CD4-positive, alpha-beta T cell treated with Interleukin-6 at 100 ng/mL for 8 hours (primary cell): Measurements from ENCODE around the gene BNC2.
"Not testable (repeated sequence)": the region's sequence is repeated elsewhere in the genome, so short reads cannot be mapped to it uniquely, and the experiment has no call there.

Experiments
- DNase-seq: peaks from one replicate; pipeline ENCODE4 v3.0.0-alpha.2; 2020; ENCODE audit warnings: mixed read lengths, low spot score

Gene BNC2

DNA sequence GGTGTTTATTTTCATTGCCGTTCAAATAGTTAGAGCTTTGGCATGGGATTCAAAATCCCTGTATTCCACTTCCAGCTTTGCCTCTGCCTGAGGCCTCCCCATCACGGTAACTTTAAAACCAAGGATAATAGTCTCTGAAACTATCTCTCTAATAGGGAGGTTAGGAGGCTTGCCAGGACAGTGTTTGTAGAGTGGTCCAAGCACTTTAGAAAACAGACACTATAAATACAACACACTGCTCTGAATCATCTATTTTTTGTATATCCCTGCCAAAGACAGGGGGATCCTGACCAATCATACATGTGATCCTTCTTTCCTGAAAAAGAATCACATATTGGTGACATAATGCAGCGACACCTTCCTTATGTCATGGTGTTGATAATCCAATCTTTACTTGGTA, 326.8 kb downstream of the BNC2 start:
- DNase-seq, result no peak

DNA sequence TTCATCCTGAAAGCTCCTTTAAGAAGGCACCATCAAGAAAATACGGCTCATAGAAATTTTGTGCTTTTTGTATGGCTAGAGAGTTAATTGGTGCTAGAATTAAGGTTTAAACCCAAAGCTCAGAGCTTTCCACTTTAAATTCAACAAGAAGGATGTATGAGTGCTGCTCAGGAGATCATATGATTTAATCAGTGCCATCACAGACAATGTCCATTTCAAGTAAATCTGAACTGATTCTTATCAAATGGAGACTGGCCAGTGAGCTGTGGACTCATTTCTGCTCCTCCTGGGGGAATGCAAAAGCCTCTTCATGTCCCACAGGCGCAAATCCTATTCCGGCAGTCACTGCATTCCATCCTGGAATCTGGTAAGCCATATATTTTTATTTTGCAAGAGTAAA, 327.2 kb downstream of the BNC2 start:
- DNase-seq, result no peak

DNA sequence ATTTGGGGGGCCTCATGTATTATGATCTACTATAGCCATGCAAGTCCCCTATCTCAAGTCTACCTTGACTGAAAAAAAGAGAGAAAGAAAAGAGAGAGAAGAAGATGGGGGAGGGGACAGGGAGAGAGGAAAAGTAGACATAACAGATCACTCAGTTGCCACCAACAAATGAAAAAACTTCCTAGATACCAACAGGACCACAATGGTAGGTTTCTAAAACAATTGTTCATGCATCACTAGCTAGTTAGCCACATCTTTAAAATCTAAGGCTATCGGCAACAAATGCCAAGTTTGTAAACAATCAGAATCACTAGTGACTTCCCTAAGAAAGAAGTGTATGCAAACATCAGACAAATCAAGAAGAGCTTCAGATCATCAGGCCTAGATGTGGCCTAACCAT, 328.2 kb downstream of the BNC2 start:
- DNase-seq, result no peak

DNA sequence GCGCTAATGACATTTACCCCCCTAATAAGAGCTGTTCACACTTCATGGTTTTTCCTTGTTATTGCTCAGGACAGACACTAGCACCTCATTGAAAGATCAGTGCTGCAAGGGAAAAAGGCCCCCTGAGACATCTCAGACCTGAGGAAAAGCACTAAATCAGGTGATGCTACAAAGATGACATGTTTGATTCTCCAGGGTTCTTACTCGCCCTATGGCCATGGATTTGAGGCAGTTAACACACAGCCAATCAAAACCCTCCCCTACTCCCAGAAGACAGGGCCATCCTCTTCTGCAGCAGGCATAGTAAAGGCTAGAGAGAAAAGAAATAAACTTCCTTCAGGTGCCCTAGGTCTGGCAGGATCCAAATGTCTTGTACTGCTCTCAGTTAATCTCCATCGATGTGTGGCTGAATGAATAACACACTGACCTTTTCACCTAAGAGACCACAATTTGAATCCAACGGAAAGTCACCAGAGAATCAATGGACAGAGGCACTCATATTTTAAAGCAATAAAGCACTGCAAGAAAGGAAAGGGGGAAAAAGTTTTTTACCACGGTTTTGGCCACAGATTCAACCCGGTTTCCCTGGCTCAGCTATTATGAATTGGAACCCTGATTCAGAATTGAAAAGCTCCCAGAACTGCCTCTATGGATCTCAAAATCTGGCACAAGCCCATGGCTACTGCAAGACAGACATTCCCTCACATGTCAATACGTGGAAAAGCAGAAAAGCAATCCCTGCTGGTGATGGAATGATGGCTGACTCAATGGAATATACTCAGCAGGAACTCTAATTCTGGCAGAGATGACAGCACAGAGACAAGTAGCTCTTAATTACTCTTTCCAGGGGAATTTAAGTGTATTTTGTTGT, 329.5 kb downstream of the BNC2 start:
- no peak for DNase-seq

DNA sequence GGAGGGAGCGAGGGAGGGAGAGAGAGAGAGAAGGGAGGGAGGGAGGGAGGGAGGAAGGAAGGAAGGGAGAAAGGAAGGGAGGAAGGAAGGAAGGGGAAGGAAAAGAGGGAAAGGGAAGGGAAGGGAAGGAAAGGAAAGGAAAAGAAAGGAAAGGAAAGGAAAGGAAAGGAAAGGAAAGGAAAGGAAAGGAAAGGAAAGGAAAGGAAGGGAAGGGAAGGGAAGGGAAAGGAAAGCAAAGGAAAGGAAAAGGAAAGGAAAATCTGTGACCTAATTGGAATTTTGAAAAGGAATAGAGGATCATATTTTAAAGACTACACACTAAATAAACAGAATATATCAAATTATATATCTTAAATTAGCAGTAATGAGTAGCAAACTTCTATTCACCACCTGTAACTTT, 330.8 kb downstream of the BNC2 start:
- DNase-seq, result not testable (repeated sequence)

DNA sequence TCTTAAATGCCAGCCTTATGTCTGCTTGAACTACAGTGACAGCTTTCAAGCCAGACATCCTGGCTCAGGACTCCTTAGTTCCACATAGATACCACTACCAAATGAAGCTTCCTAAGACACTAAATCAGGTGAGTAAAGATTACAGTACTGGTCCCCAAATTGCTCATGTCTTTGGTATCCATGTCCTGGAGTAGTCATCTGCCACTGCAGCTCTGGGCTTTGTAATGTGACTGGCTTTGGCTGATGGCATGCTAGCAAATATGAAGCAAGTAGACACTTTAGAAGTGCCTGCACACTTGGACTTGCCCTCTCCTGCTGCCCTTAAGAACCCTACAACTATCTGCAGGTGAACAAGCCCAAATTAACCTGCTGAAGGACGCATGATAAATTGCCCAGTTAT, 334.9 kb downstream of the BNC2 start:
- DNase-seq, result no peak

DNA sequence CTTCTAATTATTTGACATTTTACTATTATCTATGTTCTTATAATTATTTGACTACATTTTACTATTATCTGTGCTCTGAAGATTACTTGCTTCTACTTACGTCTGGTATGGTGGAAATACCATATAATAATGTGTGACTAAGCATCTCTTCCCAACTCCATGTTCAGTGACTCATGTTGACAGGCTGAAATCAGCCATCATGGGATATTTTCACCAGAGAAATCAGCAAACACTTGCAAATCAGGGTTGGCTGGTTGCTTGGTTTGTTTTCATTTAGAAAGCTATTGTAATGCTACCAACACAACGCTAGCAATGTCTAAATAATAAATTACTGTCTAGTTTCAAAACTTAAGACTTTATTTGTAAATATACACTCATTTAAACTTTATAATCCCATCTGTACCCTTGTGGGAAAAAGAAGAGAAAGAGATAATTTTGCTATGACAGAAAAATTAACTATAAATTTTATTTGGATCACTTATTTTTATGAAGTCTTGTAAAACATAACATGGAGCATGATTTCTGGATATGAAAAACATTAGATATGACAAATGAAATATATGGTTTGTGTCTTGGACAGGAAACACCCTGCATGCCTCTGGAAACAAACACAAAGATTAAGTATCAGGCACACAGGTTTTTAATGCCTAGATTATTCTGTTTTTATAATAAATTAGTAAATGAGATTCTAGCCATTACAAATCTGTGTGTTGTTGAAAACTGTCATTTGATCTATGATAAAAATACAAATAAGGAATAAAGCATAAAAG, 337.6 kb downstream of the BNC2 start:
- DNase-seq, result no peak

DNA sequence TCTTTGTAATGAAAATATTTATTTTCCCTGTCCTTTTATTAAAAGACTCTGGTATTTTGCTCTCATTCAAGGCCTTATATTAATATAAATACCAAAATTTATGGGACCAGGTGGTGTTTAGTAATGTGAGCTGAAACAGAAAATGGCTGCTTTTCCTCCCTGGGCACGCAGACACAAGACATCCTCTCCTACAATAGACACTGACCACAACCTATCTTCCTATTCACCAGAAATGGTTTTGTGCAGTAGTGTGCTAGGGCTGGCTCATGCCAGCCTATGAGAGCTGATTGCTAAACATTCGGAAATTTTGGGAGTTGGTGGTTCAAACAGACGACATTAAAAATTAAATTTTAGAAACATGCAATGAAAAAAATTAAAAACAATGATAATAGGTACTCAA, 338.2 kb downstream of the BNC2 start:
- no peak for DNase-seq

DNA sequence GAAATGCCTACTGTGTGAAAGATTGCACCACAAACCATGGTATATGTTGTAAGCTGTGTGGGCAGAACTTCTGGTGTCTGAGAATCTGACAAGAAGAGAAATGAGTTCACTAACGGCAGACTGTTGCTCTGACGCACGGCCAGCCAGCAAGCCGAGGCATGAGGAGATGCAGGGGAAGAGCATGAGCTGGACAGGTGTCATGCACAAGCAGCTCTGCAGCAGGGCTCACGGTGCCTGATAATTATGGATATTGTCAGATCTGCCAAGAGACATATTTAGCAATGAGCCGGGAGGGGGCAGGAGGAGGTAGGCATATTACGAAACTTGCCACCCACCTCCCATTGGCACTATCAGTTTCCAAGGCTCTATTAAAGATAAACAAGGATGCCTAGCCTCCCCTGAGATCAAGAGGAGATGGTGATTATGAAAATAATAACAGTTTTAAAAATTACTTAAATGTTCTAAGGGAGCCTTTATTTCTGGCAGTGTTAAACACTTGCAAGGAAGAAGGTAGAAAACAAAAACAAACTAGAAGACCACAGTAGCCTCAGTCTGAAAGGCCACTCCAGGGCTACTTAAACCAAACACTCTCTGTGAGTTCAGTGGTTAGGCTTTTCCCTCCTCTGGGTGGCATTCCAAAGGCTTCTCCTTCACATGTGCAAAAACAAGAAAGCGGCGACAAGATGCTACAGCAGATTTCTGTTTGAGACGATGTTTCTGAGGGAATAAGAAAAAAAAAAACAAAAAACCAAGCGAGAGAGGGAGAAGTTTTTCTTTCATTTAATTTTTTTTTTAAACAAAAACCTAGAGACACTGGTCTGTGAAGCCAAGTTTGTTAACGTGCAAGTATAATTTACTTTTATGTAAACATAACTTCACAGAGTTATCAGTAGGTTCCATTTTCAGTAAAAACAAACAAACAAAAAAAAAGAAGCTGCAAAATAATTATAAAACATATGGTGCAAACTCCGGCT, 339.5 kb downstream of the BNC2 start:
- no peak for DNase-seq

DNA sequence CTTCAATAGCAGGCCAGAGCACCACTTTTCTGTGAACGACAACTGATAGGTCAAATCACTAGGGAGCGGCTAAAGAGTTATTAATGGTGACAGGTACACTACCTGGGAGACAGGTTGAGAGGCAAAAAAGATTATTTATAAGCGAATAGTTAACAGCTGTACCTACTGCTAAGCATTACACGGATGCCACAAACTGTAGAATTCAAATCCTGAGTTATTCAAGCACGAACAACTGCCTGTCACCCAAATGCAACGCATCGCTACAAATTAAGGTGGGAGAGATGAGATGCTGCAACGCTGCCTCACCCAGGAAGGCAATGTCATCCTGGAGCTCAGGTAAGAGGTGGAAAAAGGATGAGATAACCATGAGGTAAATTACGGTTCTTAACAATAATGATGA, 342.9 kb downstream of the BNC2 start:
- no peak for DNase-seq

DNA sequence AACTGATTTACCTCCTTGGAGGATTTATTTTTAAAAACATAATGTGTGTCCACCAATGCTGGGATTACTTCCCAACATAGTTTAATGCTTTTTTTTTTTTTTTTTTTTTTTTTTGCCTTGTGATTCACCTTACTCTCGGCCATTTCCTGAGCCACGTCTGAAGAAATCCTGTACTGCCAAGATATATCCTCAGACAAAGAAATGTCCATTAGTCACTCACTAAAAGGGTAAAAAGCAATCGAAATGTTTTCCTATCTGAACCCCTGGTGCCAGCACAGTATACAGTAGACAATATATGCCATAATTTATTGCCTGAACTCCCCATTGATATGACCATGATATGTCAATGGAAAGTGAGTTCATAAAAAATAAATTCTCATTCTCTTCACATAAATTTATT, 344.1 kb downstream of the BNC2 start:
- DNase-seq, result no peak

DNA sequence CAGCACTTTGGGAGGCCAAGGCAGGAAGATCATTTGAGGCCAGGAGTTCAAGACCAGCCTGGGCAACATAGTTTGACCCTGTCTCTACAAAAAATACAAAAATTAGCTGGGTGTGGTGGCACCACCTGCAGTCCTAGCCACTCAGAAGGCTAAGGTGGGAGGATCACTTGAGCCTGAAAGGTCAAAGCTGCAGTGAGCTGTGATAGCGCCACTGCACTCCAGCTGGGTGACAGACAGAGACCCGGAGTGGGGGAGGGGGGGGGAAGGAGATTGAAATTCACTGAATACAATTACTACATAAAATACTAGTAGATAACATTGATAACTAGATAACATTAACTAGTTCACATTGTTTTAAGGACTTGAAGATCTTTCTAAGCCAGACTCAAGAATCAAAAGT, 345.6 kb downstream of the BNC2 start:
- no peak for DNase-seq

DNA sequence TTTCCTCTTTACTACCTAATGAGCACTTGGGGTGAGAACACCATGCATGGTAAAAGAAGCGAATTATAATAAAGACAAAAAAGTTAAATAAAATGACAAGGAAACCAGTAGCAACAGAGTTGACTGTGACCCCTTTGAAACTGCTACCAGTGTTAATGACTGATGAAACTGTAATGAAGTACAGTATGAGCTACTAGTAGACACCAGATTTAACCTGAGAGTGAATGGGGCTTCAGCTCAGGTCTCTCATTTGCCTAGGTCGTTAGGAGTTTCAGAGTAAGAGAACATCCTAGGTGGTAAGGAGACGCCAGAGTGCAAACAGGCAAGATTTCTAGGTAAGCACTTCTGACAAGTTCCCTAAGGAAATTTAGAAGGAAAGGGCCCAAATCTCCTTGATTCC, 346.4 kb downstream of the BNC2 start:
- no peak for DNase-seq

DNA sequence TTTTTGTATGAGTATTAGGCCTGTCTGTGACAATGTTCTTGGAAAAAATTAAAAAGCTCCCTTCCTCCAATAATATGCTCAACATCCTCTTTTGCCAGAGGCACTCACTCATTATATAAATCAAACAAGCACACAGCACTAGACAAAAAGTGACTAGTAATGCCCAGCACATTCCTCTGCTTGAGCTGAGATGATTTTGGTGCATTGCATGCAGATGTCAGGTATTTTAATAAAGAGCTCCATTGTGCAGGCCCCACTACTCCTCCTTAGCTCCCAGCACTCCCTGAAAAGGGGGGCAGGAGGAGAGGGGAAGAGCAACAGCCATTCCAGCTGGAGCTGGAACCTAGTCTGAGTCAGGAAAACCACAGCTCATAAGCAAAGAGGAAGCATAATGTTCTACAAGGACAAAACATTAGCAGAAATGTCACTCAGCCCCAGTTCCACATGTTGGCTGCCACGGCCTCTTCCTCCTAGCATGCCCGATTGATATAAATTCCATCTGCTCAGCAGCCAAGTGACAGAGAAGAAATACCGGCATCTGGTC, 348.5 kb downstream of the BNC2 start:
- no peak for DNase-seq

DNA sequence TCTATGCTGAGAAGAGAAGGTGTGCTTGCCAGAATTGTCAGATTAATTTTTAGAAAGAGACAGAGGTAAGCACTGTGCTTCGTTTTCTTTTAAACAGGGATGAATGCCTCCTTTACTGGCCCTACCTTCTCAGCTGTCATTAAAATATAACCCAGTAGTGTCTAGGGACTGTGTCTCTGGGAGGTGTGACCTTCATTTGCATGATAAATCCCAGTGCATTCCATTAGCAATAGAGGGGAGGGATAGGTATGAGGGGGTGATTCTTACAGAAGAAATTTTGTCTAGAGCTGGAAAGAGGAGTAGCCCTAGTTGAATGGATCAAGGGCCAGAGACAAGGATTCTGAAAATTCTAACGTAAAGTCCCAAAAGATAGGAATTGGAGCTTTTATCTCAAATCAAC, 351.5 kb downstream of the BNC2 start:
- DNase-seq, result no peak

DNA sequence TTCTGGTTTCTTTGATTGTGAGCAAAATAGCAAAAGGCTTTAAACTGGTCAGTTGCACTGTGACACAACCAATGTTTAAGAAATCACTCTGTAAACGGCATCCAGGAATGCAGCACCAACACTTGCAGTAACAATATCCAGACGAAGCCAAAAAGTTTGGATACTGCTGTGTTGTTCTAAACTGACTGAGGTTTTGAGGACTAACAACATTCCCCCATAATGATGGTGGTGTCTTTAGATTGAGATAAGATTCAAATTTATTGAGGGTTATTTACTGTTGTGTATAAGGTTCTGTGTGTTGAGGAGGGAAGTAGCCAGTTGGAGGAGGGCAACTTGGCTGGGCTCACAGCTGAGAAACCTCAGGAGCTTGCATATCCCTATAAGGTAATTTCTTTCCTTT, 353.6 kb downstream of the BNC2 start:
- DNase-seq, result no peak

DNA sequence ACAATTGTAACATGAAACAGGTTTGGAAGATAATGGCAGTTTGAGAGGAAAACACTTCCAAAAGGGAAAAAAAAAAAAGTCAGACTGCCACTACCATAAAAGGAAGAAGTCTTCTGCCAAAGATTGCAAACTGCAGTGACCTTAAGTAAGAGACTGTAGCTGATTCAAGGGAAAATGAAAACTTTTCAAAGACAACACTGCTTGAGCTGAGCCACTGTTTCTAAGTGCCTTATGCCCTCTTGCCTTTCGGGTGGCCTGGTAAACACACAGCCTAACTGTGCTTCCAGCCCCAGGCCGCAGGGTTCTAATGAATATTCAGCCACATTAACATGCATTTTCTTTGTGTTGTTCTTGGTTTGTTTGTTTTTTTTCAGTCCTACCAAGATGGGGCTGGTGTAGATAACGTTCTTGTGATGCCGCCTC, 354.6 kb downstream of the BNC2 start:
- DNase-seq, result no peak

DNA sequence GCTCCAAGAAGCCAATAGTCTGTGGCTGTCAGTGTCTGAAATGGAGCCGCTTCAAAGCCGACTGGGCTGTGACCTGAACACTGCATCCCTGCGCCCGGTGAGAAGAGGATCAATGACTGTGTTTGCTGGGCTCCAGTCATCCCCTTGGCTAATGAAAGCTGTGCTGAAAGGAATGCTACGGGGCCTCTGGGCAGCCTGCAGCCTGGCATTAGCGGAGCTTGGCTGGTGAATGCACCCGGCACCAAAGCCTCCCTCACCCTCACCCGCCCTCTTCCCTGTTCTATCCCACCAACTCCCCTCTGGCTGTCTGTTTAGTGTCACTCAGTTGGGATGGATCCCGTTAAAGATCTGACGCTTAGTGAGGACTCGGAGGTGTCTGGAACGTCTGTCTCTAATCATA, 355.3 kb downstream of the BNC2 start:
- no peak for DNase-seq

DNA sequence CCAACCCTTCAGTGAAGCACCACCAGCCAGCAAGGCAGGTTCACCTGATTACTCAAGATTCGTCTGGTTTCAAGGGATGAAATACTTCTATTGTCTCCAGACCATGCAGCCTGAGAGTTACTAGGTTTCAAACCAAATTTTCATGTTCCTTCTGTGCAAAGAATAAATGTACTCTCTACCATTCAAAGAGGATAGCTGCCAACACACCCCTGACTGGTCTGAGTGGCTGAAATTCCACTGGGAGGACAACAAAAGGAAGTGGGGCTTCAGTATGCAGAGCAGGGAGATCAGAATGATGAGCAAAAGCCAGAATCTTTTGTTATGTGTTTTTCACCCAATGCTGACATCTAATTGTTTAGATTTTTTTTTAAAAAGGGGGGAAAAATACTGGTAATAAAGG, 356.3 kb downstream of the BNC2 start:
- no peak for DNase-seq

DNA sequence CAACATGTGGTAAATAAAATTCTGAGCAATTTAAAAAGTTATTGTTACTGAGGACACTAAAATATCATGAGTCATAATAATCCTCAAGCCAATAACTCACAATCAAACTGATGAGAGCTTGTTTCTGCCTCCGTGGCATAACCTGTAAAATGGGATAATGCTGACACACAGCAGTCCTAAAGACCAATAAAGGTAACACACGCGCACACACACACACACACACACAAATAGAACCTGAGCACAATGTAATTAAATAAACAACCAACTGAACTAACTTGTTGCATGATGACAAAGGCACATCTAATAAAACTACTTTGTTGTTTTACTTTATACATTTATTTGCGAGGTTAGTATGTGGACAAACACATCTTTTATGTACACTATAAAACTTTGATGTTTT, 358.2 kb downstream of the BNC2 start:
- DNase-seq, result no peak

DNA sequence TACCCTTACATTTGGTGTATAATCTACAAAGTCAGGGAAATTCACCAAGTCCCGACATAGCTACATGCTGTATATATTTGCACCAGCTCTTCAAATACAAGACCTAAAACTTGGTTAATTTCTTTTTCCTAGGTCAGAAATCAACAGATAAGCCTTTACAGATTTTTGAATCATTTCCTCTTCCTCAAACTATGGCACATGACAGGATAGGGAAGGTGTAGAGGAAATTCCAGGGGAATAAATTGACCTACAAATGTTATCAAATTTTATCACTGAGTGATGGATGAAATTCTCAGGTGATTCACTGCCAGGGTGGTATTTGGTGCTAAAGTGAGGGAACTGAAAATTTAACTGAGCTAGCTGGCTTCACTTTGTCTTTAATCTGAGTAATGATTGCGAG, 360.0 kb downstream of the BNC2 start:
- no peak for DNase-seq

DNA sequence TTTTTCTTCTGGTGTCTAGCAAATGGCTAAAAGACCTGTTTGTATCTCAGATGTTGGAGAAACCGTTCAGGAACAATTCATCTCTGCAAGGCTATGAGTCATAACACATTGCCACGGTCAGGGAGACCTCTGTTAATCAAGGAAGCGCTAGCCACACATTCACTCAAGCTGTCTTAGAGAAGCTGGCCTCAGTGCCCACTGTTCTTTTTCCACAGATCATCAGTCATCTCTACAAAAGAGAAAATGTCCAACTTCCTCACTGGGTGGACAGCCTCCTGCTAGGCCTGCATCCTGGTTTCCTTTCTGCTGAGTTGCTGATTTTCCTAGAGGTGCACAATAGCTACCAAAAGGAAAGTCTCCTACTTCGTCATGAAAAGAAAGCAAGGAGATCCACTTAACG, 360.5 kb downstream of the BNC2 start:
- no peak for DNase-seq
